Measurements from ENCODE around the gene DCT.

Gene DCT

GRCh38 chr13:94395860-94396259 is 83.6 kb downstream of the DCT start:
- DNase-seq (ENCODE audit: low spot score), result no peak

- no peak for DNase-seq (ENCODE audit: low spot score)
These were observed 84.8 kb downstream of the DCT start for GRCh38 chr13:94394723-94395122.

GRCh38 chr13:94390881-94391280 is 88.6 kb downstream of the DCT start:
- DNase-seq (ENCODE audit: low spot score), result peak; percentile 14

DNA sequence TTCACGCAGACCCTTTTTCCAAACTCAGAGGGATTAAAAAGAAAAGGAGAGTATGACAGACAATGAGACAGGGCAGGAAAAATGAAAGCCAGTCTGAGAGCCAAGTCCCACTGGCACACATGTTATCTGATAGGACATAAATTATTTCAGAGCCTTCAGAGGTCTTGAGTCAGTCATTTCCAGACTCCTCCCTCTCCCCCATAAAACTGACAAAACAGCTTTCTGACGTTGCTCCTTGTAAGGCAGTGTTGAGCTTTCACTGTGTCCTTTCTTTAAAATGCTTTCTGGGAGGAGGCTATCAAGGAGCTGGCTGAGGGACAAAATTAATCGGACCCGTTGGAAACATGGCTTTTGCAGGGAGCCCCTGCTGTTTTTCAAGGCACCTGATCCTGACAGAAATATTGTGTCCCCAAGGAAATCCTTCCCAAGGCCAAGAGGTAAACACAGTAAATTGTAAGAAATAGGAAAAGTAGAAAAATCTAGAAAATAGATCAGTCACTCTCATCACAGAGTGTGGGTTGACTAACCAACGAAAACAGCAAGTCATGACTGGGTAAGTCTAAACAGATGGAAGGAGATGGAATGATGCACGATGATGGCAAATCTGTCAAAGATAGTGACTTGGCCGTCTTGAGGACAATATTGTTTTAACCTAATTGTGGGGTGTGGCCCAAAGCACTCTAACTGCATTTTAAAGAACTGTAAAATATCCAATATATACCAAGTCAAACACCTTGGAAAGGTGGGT is 89.7 kb downstream of the DCT start:
- no peak for DNase-seq (ENCODE audit: low spot score)

GRCh38 chr13:94387047-94387446 is 92.4 kb downstream of the DCT start:
- DNase-seq (ENCODE audit: low spot score), result no peak

Measured in globus pallidus (tissue), 1 donor.